GM08714 (cell line): ENCODE data around the gene CRB2.

Experiments used
- H3K4me3 ChIP-seq: fragments of 200-500 bp; sonication (Bioruptor generic); 2 replicates; pipeline ENCODE4 v1.5.1; 2014; ENCODE audit warnings: mild to moderate bottlenecking, low read length, inconsistent platforms
- ZNF274 ChIP-seq: IDR thresholded peaks from 2 replicates; pipeline ENCODE4 v1.6.1; 2012; ENCODE audit warnings: mild to moderate bottlenecking, low read depth, low read length

Gene CRB2

DNA sequence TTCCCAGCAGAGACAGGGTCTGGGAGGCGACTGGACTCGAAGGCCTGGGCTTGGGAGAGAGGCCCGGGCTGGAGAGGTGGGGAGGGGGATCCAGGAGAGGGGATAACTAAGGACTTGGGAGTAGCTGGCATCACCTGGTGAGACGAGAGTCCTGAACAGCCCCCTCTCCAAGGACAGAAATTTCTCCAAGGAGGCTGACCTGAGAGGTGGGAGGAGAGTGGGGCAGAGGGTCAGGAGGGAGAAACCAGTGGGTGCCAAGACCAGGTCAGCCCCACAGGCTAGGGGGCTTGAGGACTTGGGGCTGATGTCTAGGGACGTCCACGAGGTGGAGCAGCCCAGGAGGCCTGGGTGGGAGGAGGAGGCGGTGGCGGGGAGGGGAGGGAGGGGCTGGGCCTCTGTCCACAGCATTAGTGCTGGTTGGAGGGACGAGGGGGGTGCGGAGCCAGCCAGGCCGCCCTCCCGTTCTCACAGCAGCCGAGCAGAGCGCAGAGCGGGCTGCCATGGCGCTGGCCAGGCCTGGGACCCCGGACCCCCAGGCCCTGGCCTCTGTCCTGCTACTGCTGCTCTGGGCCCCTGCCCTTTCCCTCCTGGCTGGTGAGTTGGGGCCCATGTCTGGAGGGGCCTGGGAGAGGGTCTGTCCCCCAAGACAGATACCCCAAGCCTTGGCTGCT lies at the start of gene CRB2:
Gene CRB2 (plus strand): TSS at position 437 of the 671 bp plus-strand sequence. CDS start 64 bp downstream, at position 501.
- TF ChIP-seq ZNF274: no peak

DNA sequence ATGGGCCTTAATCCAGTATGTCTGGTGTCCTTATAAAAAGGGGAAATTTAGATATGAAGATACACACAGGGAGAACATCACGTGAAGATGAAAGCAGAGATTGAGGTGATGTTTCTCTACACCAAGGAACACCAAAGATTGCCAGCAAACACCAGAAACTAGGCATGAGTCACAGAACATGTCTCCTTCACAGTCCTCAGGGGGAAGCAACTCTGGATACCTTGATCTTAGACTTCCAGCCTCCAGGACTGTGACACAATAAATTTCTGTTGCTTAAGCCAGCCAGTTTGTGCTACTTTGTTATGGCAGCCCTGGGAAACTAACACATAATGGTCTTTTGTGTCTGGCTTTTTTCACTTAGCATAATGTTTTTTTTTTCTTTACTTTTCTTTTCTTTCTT lies 46.4 kb upstream of the CRB2 start:
- no peak for TF ChIP-seq ZNF274
- H3K4me3 ChIP-seq: no peak overlapping the region

More for the DNA sequence above, at the start of gene CRB2:
- no peak within 1 kb of the TSS for H3K4me3 ChIP-seq

DNA sequence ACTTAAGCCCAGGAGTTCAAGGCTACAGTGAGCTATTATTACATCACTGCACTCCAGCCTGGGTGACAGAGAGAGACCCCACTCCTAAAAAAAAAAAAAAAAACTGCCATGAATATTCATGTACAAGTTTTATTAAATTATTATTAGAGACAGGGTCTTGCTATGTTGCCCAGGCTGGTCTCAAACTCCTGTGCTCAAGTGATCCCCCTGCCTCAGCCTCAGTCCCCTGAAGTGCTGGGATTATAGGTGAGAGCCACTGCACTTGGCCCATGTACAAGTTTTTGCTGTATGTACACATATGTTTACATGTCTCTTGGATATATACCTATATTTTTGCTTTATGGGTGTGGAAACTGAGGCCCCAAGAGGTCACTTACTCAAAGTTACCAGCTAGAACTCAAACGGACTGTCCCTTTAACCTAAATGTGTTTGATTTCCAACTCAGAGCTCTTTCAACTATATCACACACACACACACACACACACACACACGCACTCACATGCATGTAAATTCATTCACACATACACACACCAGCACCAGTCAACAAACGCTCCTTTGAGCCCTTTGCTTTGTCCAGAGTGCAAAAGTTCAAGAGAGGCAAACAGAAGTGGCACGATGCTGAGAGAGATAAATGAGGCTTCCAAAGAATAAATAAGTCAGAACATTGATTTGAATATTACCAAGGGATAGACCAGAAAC lies 45.3 kb upstream of the CRB2 start:
- no peak for TF ChIP-seq ZNF274

DNA sequence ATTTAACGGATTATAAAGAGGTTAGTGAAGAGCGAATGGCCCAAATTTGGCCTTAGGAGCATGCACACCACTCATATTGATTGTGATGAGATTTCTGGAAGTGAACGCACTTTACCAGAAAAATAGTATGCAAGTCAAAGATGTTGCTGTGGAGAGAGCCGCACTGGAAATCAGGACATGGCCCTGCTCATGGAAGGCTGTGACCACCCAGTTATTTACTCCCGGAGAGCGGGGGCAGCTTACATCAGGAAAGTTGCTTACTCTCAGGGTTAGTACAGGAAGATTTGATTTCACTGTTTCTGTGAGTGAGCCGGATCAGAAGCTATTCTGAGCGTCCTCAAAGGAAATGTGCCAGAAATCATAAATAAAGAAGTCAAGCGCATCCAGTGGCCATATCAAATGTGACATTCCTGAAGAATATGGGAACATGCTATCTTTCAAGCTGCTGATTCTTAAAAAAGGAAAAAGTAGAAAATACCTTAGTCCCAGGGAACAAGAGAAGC lies 44.7 kb upstream of the CRB2 start:
- no peak for TF ChIP-seq ZNF274
- no peak overlapping the region for H3K4me3 ChIP-seq

More for the DNA sequence above, 45.3 kb upstream of the CRB2 start:
- H3K4me3 ChIP-seq: no peak overlapping the region

DNA sequence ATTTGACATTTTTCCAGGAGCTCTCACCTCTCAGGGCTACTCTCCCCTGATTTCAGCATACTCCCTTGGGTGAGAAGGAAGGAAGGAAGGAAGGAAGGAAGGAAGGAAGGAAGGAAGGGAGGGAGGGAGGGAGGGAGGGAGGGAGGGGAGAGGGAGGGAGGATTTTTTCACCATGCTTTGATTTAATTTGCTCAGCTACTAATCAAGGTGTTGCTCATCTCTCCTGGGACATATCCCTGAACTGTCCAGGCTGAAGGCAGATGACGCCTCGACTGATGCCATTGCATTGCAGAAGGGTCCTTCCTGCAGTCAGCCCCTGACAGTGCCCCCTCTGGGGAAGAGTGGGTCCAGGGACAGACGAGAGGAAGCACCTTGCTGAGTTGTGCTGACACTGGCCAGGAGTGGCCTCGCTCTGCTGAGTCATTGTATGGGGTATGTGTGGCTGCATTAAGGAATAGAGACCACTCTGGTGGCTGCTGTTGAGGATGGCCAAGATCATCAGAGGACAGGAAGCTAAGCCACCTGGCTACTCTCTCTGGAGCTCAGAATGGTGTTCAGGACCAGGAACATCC lies 43.6 kb upstream of the CRB2 start:
- no peak for TF ChIP-seq ZNF274
- no peak overlapping the region for H3K4me3 ChIP-seq

DNA sequence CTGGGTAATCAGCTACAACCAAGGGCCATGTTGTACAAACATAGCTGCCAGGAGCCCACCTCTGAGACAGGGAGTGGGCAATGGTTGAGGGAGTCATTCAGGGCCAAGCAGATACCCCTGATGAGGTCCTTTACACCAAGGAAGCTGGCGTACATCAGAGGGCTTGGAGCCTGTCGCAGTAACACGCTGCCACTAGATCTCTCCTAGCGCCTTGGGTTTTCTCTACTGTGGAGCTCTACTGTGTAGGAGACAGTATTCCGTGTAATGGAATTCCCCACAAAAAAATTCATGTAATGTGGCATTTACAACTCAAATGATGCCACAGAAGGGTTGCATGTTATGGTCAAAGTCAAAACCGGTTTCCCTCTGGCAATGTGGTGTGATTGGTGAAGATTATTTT lies 41.4 kb upstream of the CRB2 start:
- no peak for TF ChIP-seq ZNF274
- no peak overlapping the region for H3K4me3 ChIP-seq

DNA sequence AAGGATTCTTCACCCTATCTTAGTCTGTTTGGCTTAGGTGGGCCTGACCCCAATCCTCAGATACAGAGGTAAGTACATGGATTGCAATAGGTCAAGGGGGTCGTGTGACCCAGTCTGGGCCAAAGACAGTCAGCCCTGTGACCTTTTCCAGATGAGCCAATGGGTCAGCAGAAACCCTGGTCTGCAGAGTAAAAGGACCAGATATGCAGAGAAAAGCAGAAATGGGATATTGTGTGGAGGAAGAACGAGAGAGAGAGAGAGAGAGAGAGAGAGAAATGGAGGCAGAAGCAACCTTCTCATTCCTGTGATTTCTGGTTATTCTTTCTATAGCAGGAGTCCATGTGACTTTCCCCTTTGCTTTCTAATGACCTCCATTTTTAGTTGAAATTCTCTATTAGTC lies 40.4 kb upstream of the CRB2 start:
- no peak overlapping the region for H3K4me3 ChIP-seq
- no peak for TF ChIP-seq ZNF274

DNA sequence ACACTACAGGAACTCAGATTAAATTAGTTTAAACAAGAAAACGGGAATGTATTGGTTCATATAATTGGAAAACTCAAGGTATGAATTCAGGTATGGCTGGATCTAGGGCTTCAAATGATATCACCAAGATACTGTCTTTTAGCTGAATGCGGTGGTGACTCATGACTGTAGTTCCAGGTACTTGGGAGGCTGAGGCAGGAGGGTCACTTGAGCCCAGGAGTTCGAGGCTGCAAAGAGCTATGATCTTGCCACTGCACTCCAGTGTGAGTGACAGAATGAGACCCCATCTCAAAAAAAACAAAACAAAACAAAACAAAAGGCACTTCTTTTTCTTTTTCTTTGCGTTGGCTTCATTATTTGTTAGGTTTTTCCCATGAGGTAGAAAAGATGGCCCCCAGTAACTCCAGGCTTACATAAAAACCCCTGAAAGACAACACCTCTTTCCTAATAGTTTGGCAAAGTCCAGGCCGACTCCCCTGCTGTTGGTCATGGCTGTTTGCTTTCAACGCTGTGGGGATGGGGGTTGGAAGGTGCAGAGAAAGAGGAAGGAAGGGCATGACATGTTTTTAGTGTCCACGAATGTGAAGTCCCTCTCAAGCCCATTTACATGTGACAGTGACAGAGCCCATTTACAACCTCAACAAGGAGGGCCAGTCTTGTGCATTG lies 39.8 kb upstream of the CRB2 start:
- no peak for TF ChIP-seq ZNF274
- H3K4me3 ChIP-seq: no peak overlapping the region

DNA sequence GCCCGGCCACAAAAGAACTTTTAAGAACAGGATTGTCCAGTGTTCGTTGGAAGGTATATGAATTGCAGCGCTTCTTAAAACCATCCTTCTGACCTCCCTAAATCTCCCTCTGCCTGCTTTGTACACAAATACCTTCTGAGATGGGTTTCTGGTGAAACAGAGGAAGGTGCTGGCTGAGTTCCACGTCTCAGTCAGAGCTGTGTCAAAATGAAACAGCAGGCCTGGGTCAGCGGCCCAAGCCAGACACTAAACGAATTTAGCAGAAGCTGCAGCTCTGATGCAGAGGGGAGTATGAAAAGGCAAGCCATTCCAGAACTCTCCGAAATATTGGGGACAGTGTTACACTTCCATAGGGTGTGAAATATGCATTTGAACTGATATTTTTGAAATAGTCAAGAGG lies 37.8 kb upstream of the CRB2 start:
- no peak for TF ChIP-seq ZNF274
- H3K4me3 ChIP-seq: no peak overlapping the region

DNA sequence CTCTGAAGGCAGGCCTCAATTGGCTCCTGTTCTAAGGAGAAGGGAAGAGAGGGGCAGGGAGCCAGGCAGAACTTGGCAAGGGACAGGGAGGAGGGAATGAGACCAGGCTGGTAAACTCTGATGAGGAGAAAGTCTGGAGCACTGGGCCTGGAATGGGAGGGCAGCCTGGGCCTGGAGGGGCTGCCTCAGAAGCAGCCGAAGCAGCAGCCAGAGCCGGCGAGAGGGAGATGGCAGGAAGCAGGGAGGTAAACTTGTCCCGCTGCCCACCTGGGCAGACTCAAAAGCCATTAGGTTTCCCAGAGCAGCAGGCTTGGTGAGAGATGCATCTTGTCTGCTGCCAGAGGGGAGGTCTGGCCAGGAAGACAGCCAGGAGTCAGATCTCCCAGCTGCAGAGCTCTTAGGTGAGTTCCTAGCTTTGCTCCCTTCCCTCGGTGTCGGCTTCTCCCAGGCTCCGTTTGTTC lies 37.0 kb upstream of the CRB2 start:
- TF ChIP-seq ZNF274: no peak
- no peak overlapping the region for H3K4me3 ChIP-seq

DNA sequence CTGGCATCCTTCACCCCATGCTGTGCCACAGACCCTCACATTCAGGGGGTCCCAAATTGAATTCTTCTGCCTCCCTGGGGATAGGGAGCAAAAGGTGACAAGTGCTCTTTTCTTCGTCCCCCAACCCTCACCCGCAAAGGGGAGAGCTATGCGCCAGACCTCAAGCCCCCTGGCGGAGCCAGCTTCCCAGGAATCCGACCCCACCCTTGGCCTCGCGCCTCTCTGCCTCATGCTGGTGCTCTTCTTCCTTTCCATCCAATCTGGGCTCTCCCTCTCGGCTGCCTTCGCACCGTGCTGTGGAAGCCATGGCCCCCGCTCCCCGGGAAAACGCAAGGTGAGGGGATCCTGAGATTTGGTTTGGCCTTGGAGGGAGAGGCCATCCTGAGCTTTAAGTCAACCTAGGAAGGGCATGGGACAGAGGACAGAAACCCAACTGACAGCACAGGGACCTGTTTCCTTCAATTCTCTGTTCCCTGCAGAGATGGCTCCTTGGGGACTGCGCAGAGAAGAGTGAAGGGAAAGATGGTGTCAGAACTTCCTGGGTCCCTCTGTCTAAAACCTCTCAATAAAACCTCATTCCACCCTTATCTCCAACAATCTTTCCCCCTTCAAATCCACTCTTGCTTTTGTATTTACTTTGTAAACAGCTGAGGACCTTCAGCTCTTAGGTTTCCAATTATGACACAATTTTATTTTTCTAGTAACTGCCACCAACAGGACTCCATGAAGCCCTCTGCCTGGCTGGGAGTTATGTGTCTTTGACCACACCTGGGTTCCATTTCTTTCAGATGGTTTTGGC lies 36.3 kb upstream of the CRB2 start:
- no peak for TF ChIP-seq ZNF274

DNA sequence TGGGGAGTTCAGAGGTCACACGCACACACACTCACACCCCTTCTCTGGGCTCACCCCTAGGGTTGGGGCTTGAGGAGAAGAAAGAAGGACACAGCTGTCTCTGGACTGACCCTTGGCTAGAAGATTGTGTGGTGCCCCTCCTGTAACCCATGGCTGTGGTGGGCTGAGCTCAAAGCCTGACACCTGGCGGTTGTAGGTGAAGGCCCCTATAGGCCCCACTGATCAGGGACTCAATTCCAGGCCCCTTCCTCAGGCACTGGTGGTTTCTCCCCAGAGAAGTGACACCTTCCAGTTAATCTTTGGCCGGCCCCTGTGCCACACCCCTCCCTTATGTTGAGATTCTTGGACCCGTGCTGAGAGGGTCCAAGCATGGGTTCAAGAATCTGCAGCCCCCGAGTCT lies 35.2 kb upstream of the CRB2 start:
- TF ChIP-seq ZNF274: no peak
- no peak overlapping the region for H3K4me3 ChIP-seq

More for the DNA sequence above, 36.3 kb upstream of the CRB2 start:
- no peak overlapping the region for H3K4me3 ChIP-seq

DNA sequence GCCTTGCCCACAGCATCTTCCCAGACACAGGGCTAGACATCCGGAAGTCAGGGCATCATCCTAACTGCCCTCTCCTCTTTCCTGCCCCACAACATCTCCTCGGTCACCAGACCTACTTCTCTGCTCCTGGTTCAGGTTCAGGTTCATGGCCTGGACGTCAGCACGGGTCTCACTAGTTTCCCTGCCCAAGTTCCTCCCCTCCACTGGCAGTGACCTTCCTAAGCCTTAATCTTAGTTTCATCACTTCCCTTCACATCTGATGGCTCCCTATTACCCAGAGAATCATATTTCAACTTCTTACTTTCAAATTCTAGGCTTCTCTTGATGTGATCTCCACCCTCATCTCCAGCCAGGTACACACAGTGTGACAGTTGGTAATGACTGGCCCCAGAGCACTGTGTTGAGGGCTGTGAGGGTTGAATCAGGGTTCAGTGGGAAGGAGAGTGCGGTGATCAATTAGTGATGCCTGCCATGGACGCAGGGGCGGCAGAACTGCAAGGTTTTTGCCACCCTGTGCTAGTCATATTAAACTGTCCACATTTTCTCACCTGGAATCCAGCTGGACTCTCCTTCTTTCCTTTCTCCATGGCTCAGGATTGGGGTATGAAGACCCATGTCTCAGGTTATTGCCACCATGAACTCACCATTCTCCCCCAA lies 34.3 kb upstream of the CRB2 start:
- peak overlapping the region; percentile 33; the same call in 1 of the 2 replicates for H3K4me3 ChIP-seq
- no peak for TF ChIP-seq ZNF274
